ENCODE data around the gene ARMC6.
A peak's percentile ranks its signal among the peaks of the same experiment; 100 is the strongest.

ARMC6 gene

GRCh38 chr19:19054315-19054938 is 21.0 kb downstream of the ARMC6 start:
- Mint-ChIP-seq H3K36me3 (ENCODE audit: low read depth) (peaks cover 96% of the 10 kb centered on the region), H3K4me1 (ENCODE audit: low read depth) (no peaks in the 10 kb centered on the region), H3K27me3 (no peaks in the 10 kb centered on the region), H3K4me3 (no peak overlapping the region), H3K9me3 (no peaks in the 10 kb centered on the region), H3K27ac (no peak overlapping the region)
- intact Hi-C loops (cut with micrococcal nuclease): no loop called here

GRCh38 chr19:19054939-19055440 is 21.6 kb downstream of the ARMC6 start:
- Mint-ChIP-seq H3K36me3 (ENCODE audit: low read depth) (peaks cover 96% of the 10 kb centered on the region), H3K4me1 (ENCODE audit: low read depth) (no peaks in the 10 kb centered on the region), H3K27ac (no peak overlapping the region), H3K9me3 (no peaks in the 10 kb centered on the region), H3K27me3 (no peaks in the 10 kb centered on the region), H3K4me3 (no peak overlapping the region)
- intact Hi-C loops (cut with micrococcal nuclease): no loop called here

GRCh38 chr19:19055701-19056100 is 22.3 kb downstream of the ARMC6 start:
- intact Hi-C loops (cut with micrococcal nuclease): no loop called here
- Mint-ChIP-seq H3K27ac (no peak overlapping the region), H3K4me3 (no peak overlapping the region), H3K27me3 (no peaks in the 10 kb centered on the region), H3K36me3 (ENCODE audit: low read depth) (peaks cover 96% of the 10 kb centered on the region), H3K4me1 (ENCODE audit: low read depth) (no peaks in the 10 kb centered on the region), H3K9me3 (no peaks in the 10 kb centered on the region)

GRCh38 chr19:19056636-19057275 is 23.4 kb downstream of the ARMC6 start:
- peaks cover 93% of the 10 kb centered on the region for H3K36me3 Mint-ChIP-seq (ENCODE audit: low read depth)
- H3K4me3 Mint-ChIP-seq: no peak overlapping the region
- H3K27me3 Mint-ChIP-seq: no peaks in the 10 kb centered on the region

GRCh38 chr19:19057317-19057716 is 23.9 kb downstream of the ARMC6 start:
- peaks cover 87% of the 10 kb centered on the region for H3K36me3 Mint-ChIP-seq (ENCODE audit: low read depth)
- H3K4me3 Mint-ChIP-seq: no peak overlapping the region
- peaks cover under 1% of the 10 kb centered on the region for H3K4me1 Mint-ChIP-seq (ENCODE audit: low read depth)
- H3K27me3 Mint-ChIP-seq: no peaks in the 10 kb centered on the region
- no peak overlapping the region for H3K27ac Mint-ChIP-seq
- intact Hi-C loops (cut with micrococcal nuclease): no loop called here
- no peaks in the 10 kb centered on the region for H3K9me3 Mint-ChIP-seq

More at GRCh38 chr19:19056636-19057275, 23.4 kb downstream of the ARMC6 start:
- no peaks in the 10 kb centered on the region for H3K4me1 Mint-ChIP-seq (ENCODE audit: low read depth)
- H3K27ac Mint-ChIP-seq: no peak overlapping the region
- no peaks in the 10 kb centered on the region for H3K9me3 Mint-ChIP-seq
- intact Hi-C loops (cut with micrococcal nuclease): no loop called here

GRCh38 chr19:19057720-19058119 is 24.3 kb downstream of the ARMC6 start:
- Mint-ChIP-seq H3K4me3 (no peak overlapping the region), H3K27ac (no peak overlapping the region), H3K36me3 (ENCODE audit: low read depth) (peaks cover 83% of the 10 kb centered on the region), H3K27me3 (no peaks in the 10 kb centered on the region), H3K9me3 (no peaks in the 10 kb centered on the region), H3K4me1 (ENCODE audit: low read depth) (peaks cover 4% of the 10 kb centered on the region)
- intact Hi-C loops (cut with micrococcal nuclease): no loop called here

GRCh38 chr19:19059018-19059836 is 25.8 kb downstream of the ARMC6 start:
- Mint-ChIP-seq H3K27ac (no peak overlapping the region), H3K36me3 (ENCODE audit: low read depth) (peaks cover 78% of the 10 kb centered on the region), H3K9me3 (no peaks in the 10 kb centered on the region), H3K4me1 (ENCODE audit: low read depth) (peaks cover 12% of the 10 kb centered on the region), H3K27me3 (peaks cover 1% of the 10 kb centered on the region), H3K4me3 (no peak overlapping the region)
- intact Hi-C loops (cut with micrococcal nuclease): no loop called here

- intact Hi-C loops (cut with micrococcal nuclease): no loop called here
- Mint-ChIP-seq H3K4me1 (ENCODE audit: low read depth) (peaks cover 20% of the 10 kb centered on the region), H3K27ac (no peak overlapping the region), H3K36me3 (ENCODE audit: low read depth) (peaks cover 70% of the 10 kb centered on the region), H3K27me3 (peaks cover 6% of the 10 kb centered on the region), H3K9me3 (no peaks in the 10 kb centered on the region), H3K4me3 (no peak overlapping the region)
Measured at GRCh38 chr19:19059837-19060611, 26.6 kb downstream of the ARMC6 start.

- no peak overlapping the region for H3K4me3 Mint-ChIP-seq
- intact Hi-C loops (cut with micrococcal nuclease): no loop called here
Measured at GRCh38 chr19:19061506-19061905, 28.1 kb downstream of the ARMC6 start.

GRCh38 chr19:19062454-19063182 is 29.2 kb downstream of the ARMC6 start:
- Mint-ChIP-seq H3K27me3 (peaks cover 6% of the 10 kb centered on the region), H3K27ac (peak overlapping the region; percentile 38), H3K4me3 (peak overlapping the region; percentile 70), H3K36me3 (ENCODE audit: low read depth) (peaks cover 44% of the 10 kb centered on the region), H3K4me1 (ENCODE audit: low read depth) (peaks cover 22% of the 10 kb centered on the region), H3K9me3 (no peaks in the 10 kb centered on the region)
- intact Hi-C loops (cut with micrococcal nuclease): loop anchor here (1.0 to 2.0 kb wide), 2 partner anchors 29 to 76 kb away; partner anchors contain the start of genes ARMC6, SUGP2 and TMEM161A

More at GRCh38 chr19:19061506-19061905, 28.1 kb downstream of the ARMC6 start:
- Mint-ChIP-seq H3K9me3 (no peaks in the 10 kb centered on the region), H3K36me3 (ENCODE audit: low read depth) (peaks cover 55% of the 10 kb centered on the region), H3K4me1 (ENCODE audit: low read depth) (peaks cover 22% of the 10 kb centered on the region), H3K27ac (no peak overlapping the region), H3K27me3 (peaks cover 6% of the 10 kb centered on the region)

- H3K4me1 Mint-ChIP-seq (ENCODE audit: low read depth): peaks cover 22% of the 10 kb centered on the region
- peak within 1 kb of the TSS; percentile 70 for H3K4me3 Mint-ChIP-seq
- H3K36me3 Mint-ChIP-seq (ENCODE audit: low read depth): peaks cover 36% of the 10 kb centered on the region
- H3K27me3 Mint-ChIP-seq: peaks cover 6% of the 10 kb centered on the region
- peak within 1 kb of the TSS; percentile 38 for H3K27ac Mint-ChIP-seq
- H3K9me3 Mint-ChIP-seq: no peaks in the 10 kb centered on the region
- intact Hi-C loops (cut with micrococcal nuclease): loop anchor here (1.0 to 2.0 kb wide), 2 partner anchors 30 to 75 kb away; partner anchors contain the start of genes ARMC6, SUGP2 and TMEM161A
Measured at GRCh38 chr19:19063183-19064097, 30.0 kb downstream of the ARMC6 start, which contains the start of gene SLC25A42. Gene SLC25A42 (plus strand): TSS chr19:19063994. CDS start chr19:19096125, 32,131 bp downstream.

GRCh38 chr19:19064098-19064722 is 30.8 kb downstream of the ARMC6 start:
- Mint-ChIP-seq H3K36me3 (ENCODE audit: low read depth) (peaks cover 28% of the 10 kb centered on the region), H3K27me3 (peaks cover 6% of the 10 kb centered on the region), H3K9me3 (no peaks in the 10 kb centered on the region), H3K4me3 (peak overlapping the region; percentile 70), H3K27ac (peak overlapping the region; percentile 38), H3K4me1 (ENCODE audit: low read depth) (peaks cover 26% of the 10 kb centered on the region)
- intact Hi-C loops (cut with micrococcal nuclease): no loop called here

Measured in dendritic cell treated with granulocyte-macrophage colony-stimulating factor and Interleukin-4, amounts not matched to agents 40 ng/mL and 50 ng/mL, for 4 days (primary cell).